Measurements from ENCODE around the gene PRCC. TPM values are rescaled to one million over a fixed set of nuclear protein-coding genes. Genes with fewer than 3 reads are reported as not detected.

The PRCC gene
- total RNA-seq, 4 donors from 2014 or later, result 43.3 to 114 (median 46.3) TPM

GRCh38 chr1:156822680-156823079 is 55.3 kb downstream of the PRCC start:
- H3K36me3 ChIP-seq, result no peaks in the 10 kb centered on the region
- H3K9me3 ChIP-seq, result no peaks in the 10 kb centered on the region
- no peak for TF ChIP-seq CTCF (IDR thresholded peaks at IDR 0.05)
- no peak overlapping the region for H3K4me3 ChIP-seq
- no peaks in the 10 kb centered on the region for H3K27me3 ChIP-seq
- H3K27ac ChIP-seq, result no peak overlapping the region
- no peaks in the 10 kb centered on the region for H3K4me1 ChIP-seq
- DNase-seq, result no peak

- TF ChIP-seq CTCF (IDR thresholded peaks at IDR 0.05) (no peak), POLR2A (IDR thresholded peaks at IDR 0.05) (no peak)
- DNase-seq, result no peak
- Histone ChIP-seq H3K36me3 (no peaks in the 10 kb centered on the region), H3K27me3 (no peaks in the 10 kb centered on the region), H3K9me3 (no peaks in the 10 kb centered on the region), H3K27ac (no peak overlapping the region), H3K4me1 (no peaks in the 10 kb centered on the region), H3K4me3 (no peak overlapping the region)
Measured at GRCh38 chr1:156823210-156823790, 56.0 kb downstream of the PRCC start.

DNA sequence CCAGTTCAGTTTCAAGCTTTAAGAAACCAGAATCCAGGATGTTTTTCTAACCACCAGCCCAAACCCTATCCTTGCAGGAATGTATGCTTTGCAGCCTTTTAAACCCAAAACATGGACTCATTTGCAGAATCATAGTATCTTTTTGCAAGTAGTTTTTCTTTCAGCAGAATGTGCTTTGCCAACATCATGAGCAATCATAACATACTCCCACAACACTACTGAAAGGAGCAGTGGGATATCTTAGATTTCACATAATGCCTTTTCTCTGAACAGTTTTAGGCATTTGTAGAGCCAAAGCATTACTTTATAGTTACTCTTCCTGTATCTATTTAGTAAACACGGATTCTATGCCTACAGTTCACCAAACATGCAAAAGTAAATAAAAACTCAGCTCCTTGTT is 59.3 kb downstream of the PRCC start:
- TF ChIP-seq POLR2A (IDR thresholded peaks at IDR 0.05), result no peak
- no peak for TF ChIP-seq CTCF (IDR thresholded peaks at IDR 0.05)
- no peak for DNase-seq
- Histone ChIP-seq H3K9me3 (no peaks in the 10 kb centered on the region), H3K4me1 (no peaks in the 10 kb centered on the region), H3K27ac (no peak overlapping the region), H3K36me3 (no peaks in the 10 kb centered on the region), H3K4me3 (no peak overlapping the region), H3K27me3 (no peaks in the 10 kb centered on the region)

- Histone ChIP-seq H3K36me3 (no peaks in the 10 kb centered on the region), H3K27ac (no peak overlapping the region), H3K27me3 (no peaks in the 10 kb centered on the region), H3K4me1 (no peaks in the 10 kb centered on the region), H3K9me3 (no peaks in the 10 kb centered on the region), H3K4me3 (no peak overlapping the region)
- TF ChIP-seq CTCF (IDR thresholded peaks at IDR 0.05), result no peak
- no peak for TF ChIP-seq POLR2A (IDR thresholded peaks at IDR 0.05)
- peak in 1 of 3 donors; percentile 26 for DNase-seq
Measured at GRCh38 chr1:156828400-156829124, 61.2 kb downstream of the PRCC start.

DNA sequence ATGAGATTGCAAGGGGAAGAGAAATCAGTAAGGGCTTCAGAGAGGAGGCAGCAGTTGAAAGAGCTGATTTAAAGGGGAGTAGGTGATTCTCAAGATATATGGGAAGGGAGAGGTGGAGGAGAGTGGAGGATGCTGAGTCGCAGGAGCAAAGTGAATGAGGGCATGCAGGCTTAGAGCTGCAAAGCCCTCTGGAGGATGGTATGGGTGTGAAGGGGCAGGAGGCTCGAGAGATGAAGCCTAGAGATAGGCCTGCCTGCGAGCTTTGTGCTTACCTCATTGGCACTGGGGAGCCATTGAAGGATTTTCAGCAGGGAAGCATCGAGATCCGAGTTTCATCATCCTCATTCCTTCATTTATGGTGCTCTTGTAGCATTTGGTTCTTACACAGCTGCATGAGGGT is 65.1 kb downstream of the PRCC start:
- no peak for DNase-seq
- TF ChIP-seq CTCF (IDR thresholded peaks at IDR 0.05), result no peak
- TF ChIP-seq POLR2A (IDR thresholded peaks at IDR 0.05), result no peak
- no peaks in the 10 kb centered on the region for H3K36me3 ChIP-seq

More for the DNA sequence above, 65.1 kb downstream of the PRCC start:
- Histone ChIP-seq H3K27ac (no peak overlapping the region), H3K4me3 (no peak overlapping the region), H3K4me1 (no peaks in the 10 kb centered on the region), H3K27me3 (no peaks in the 10 kb centered on the region), H3K9me3 (no peaks in the 10 kb centered on the region)
